ENCODE results near the gene OR51E1.

The OR51E1 gene, protein sequence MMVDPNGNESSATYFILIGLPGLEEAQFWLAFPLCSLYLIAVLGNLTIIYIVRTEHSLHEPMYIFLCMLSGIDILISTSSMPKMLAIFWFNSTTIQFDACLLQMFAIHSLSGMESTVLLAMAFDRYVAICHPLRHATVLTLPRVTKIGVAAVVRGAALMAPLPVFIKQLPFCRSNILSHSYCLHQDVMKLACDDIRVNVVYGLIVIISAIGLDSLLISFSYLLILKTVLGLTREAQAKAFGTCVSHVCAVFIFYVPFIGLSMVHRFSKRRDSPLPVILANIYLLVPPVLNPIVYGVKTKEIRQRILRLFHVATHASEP

DNA sequence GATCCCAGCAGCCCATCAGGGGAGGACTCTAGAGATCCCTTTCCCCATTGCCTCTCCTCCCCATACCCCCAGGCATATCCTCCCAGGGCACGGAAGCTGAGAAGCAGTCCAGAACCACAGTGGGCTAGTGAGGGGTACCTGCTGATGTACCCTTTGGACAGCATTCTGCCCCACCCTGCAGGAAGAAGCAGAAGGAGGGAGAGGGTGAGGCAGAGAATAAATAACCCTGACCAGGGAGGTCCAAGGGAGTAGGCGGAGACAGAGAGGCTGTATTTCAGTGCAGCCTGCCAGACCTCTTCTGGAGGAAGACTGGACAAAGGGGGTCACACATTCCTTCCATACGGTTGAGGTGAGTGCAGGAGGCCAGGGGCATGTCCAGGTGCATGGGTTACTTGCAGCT lies at the start of gene OR51E1:
TSS of gene OR51E1 (plus strand) at position 301 of the 400 bp plus-strand sequence. CDS start 8,545 bp downstream, outside the sequence.
- no peak for DNase-seq (ENCODE audit: low read depth)

DNA sequence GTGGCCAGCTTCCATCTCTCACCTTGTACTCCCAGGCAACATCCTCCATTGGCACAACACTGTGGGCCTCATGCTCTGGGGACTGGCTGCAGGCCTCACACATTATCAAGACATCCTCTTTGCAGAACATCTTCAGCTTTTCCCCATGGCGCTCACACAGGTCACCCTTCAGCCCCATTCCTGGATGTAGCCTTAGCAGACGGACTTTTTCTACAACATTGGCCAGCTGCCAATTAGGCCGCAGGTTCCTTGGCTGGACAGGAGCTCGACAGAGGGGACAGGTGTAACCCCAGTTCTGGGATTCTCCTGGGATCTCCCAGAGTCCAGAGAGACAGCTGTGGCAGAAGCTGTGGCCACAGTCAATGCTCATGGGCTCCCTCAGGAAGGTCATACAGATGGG lies 38.7 kb upstream of the OR51E1 start:
- no peak for DNase-seq (ENCODE audit: low read depth)

DNA sequence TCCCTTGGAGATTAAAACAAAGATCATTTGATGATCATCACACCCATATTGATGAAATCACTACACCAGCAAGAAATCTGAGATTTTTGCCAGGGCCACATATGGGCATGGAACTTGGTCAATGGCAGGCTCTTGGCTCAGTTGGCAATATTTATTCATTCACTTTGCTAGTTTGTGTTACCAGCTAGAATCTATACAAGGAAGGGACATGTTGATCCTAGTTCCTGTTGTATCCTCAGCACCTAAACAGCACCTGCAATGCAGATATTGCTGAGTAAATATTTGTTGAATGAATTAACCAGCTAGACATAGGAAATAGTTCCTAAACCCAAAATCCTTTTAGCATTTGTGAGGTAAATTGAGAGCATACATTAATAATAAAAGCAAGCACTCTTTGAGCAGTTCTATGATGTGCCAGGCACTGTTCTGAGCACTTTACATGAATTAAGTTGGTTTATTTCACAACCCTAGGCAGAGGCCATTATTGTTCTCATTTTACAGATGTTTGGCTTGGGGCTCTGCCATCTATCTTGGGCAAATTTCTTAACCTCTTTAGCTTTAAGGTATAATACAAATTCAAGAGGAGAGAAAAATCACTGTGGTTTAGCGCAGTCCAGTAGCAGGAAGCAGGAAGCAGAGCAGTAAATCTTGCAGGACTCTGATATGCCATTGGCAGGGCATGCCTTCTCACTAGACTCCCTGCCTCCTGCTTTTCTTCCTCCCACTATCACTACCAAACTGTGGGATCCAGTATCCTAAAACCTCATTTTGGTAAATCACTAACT lies 37.4 kb upstream of the OR51E1 start:
- no peak for DNase-seq (ENCODE audit: low read depth)

DNA sequence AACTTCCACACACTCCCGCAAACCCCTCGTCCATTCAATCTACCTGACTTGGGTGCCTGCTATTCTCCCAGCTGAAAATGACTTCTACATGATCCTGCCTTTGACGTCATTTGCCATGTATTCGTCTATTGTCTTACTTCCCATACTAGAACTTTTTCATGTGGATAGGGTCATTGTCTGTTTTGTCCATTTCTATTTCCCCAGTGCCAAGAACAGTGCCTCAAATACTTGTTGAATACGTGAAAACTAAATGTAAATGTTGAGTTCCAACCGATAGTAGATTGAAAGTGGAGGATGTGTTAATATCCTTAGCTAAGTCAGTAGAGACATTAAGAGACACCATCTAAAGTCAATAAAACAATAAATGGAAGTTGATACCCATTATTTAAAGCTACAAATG lies 36.7 kb upstream of the OR51E1 start:
- no peak for DNase-seq (ENCODE audit: low read depth)

DNA sequence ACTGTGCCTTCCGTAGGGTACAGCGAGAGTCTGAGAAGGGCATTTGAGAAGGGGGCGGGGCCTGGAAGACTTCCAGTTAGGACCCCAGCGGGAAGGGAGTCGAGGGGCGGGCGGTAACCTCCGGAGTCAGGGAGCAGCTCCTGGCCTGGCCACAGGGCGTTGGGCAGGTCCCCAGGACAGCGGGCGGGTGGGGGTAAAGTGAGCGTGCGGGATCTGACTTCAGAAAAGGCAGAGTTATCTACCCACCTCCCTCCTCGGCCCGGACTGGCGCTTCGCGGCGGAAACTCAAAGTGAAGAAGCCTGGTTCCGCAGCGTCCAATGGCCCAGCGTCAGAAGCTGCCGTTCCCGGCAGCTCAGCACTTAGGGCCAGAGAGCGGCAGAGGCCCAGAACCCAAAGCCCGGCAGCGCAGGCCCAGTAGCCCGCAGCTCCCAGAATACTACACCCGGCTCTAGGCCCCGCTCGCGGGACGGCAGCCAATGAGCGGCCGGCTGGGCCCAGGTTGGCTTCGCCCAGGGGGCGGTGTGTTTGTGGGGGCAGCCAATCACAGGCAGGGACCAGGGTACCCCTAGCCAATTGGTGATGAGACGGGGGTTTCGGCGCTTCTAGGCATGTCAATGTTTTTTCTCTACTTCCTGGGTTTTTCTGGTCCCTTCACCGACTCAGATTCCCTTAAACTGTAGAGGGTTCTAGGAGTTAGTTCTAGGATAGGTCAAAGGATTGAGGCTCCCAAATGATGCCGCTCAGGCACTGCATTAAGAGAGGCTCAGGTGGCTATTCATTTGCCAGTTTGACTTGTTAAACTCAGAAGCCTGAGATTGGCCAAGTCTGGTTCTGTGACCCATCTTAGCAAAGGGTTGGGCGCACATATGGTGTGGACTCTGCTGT lies 35.8 kb upstream of the OR51E1 start, which contains the start of gene TRIM68:
TSS of gene TRIM68 (minus strand) at position 451 of the 886 bp plus-strand sequence. CDS start 2,727 bp downstream, outside the sequence.
- DNase-seq (ENCODE audit: low read depth): peak; percentile 92

DNA sequence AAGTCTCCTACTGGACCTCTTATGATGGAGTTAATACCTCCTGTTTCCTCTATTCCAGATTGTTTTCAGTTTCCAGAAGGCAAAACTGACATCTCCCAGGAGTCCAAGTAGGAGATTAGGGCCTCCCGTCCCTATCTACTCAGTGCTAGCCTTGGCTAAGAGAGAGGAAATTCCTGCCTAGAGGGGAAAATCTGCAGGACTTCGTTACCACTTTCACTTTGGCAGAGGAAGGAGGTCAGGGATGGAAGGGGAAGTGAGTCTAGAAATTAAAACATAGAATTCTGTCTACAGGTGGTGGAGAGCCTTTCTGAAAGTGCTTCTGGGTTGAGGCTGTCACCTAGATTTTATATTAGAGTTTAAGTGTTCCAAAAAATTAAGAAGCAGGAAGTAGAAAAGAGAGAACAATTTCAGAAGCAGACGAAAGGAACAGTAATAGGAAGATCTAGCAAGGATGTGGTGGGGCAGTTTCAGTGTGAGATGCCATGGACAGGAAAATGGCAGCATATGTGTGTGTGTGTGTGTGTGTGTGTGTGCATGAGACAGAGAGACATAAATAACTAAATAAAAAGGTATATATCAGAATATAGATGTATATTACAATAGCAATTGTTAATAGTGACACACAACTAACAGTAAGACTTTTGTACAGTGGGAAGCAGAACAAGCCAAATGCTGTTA lies 33.4 kb upstream of the OR51E1 start:
- DNase-seq (ENCODE audit: low read depth): no peak

DNA sequence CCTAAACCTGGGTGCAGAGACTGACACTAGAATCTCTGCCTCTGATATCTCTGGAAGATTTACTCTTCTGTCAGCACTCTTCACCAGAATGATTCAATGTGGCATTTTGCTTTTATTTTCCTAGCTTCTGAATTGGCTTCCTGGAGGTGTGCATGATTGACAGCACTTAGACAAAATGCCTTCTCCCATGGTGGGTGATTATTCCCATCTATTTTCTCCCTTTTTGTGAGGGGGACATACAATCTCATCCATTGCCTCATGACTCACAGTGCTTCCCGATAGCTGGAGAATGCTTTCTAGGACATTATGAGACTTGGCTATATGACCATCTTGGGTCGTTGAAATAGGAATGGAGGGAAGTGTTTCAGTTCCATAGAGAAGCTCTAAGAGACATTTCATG lies 31.8 kb upstream of the OR51E1 start:
- DNase-seq (ENCODE audit: low read depth): no peak

DNA sequence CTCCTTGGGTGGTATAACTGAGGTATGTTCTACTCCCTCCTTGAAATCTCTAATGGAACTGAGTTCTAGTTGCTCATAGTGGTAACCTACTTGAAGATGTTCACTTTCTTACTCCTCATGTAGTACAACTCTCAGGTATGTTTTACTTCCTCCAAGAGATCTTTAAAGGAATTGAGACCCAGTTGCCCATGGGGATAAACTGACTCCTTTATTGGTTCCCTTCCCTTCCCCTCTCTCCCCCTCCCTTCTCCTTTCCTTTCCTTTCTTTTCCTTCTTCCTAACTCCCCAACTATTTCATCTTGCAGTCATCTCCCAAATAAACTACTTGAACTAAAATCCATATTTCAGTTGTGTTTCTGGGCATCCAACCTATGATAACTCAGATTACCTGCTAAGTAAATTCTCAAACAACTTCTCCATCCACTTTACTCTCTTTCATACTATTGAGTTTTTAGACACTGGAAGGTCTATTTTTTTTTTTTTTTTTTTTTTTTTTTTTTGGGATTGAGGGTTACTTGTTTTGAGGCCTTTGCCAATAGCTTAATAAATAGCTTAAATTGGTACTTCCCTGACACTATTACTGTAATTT lies 27.8 kb upstream of the OR51E1 start:
- no peak for DNase-seq (ENCODE audit: low read depth)

DNA sequence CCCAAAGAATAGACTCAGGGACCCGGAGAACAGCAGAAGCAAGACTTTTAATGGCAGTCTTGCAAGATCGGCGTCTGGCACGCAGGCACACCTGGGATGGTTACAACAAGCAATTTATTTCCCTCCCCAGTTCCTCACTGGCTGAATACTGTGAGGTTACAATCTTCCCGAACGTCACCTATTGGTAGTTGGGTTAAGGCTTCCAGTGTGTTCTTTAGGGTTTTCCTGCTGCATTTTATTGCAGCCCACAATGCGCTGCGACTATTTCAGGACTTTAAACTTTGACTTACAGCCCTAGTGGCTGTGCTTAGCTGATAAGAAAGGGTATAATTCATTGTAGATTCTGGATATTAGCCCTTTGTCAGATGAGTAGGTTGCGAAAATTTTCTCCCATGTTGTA lies 24.3 kb upstream of the OR51E1 start:
- DNase-seq (ENCODE audit: low read depth): no peak

DNA sequence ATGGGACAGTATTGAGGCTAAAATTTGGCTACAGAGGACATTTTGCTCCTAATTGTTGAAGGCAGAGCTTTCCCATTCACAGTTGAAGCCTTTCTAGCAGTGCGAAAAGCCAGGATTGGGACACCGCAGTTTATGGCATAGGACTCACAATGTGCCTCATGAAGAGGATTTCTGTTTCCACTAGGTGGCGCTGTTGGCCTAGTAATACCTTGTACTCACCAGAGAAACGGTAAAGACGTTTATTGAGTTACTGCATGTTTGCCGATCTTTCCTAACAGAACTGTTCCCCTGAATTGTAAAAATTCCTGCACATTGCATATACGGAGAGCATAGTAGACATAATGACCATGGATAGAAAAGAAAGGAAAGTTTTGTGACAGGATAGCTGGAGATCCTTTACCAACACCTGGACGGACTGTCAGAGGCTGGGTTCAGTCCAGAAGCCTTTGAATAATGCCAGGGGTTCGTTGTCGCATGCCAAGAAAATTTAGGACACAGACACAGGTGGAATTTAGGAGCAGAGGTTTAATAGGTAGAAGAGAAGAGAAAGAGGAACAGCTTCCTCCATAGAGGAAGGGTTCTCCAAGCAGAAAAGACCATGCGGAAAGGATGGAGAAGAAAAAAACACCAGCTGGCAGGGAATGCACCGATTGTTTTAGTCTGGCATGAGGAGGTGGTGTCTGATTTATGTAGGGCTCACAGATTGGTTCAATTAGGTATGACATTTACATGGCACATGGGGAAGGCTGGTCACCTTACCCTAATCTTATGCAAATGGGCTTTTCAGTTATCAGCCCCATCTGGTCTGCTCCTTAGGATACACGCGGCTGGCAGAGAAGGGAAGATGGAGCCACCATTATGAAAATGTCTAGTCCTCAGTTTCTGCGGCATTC lies 17.3 kb upstream of the OR51E1 start:
- DNase-seq (ENCODE audit: low read depth): no peak

DNA sequence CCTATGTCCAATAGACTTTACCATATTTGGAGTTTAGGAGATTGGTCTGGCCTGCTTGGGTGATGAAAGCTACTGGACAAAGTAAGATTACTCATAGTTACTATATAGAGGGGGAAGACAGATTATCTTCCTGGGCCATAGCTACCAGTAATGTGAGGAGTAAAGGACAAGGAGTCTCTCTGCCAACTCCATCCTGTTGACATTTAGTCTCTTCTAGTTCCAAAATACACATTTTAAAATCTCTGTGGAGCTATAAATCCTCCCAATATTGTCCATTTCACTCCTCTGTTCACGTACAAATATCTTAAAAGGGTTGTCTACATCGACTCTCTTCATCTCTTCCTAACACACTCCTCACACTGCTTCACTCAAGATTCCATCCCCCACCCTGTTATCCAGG lies 7.6 kb upstream of the OR51E1 start:
- no peak for DNase-seq (ENCODE audit: low read depth)

DNA sequence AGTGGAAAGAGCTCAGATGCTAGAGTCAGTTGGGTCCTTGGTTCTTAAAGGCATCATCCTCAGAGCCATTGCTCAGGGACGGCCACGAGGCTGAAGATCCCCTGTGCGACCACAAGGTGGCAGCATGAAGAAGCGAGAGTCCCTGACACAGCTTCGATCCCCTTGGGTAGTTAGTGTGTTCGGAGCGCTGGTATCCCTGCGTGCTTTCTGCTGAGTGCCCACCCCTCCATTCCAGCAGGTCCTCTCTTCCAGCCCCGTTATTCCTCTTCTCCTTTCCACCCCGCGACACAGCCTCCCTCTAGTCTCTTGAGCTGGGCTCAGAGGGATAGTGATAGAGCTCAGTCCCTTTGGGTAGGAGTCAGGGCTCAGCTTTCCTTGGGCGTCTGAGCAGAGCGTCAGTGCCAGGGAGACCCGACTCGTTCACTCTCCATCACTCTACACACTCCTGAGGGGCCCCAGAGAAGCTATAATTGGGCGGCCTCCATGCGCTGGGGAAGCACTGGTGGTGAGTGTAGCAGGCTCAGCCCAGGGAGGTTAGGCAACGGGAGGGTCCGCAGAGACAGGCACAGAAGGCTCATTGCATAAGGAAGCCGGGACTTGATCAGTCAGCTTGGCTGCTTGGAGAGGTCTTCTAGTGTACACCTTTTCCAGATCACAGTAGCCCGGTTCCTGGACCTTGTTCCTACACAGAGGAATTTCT lies 6.7 kb upstream of the OR51E1 start, which contains the start of gene OR51D1:
TSS of gene OR51D1 (plus strand) at position 516 of the 700 bp plus-strand sequence. CDS start 2,314 bp downstream, outside the sequence.
- peak; percentile 49 for DNase-seq (ENCODE audit: low read depth)

DNA sequence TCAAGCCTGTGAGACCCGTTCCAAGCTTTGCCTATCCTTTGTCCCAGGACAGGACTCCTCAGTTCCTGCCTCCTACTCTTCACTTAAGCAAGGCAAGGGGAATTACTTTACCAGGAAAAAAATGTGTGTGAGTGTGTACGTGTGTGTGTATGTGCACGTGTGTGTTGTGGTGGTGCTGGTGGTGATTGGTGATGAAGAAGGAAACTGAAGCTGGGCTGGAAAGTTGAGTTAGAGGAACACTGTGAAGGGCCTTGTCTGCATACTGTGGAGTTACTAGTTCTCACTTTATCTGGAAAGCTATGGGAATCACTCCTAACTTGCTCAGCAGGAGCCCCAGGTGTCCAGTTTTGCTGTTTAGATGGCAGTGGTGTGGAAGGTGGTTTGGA lies 6.1 kb upstream of the OR51E1 start:
- no peak for DNase-seq (ENCODE audit: low read depth)

DNA sequence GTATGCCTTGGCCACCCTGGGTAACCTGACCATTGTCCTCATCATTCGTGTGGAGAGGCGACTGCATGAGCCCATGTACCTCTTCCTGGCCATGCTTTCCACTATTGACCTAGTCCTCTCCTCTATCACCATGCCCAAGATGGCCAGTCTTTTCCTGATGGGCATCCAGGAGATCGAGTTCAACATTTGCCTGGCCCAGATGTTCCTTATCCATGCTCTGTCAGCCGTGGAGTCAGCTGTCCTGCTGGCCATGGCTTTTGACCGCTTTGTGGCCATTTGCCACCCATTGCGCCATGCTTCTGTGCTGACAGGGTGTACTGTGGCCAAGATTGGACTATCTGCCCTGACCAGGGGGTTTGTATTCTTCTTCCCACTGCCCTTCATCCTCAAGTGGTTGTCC lies 3.9 kb upstream of the OR51E1 start:
- DNase-seq (ENCODE audit: low read depth): no peak

DNA sequence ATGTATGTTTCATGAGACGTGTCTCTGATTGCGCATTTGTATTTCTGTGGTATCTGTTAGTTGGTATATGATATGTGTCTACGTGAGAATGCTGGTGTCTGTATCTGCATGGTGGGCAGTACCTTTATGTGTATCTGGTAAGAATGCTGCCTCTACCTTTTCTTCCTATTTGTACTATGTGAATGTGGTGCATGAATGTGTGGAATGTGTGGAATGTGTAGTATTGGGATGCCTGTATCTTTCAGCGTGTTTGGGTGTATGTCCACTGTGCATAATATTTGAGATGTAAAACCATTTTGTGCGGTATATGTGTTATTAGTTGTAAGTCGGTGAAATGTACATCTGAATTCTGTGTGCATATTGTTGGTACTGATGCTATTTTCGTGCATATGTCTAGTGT lies 2.3 kb upstream of the OR51E1 start:
- no peak for DNase-seq (ENCODE audit: low read depth)

DNA sequence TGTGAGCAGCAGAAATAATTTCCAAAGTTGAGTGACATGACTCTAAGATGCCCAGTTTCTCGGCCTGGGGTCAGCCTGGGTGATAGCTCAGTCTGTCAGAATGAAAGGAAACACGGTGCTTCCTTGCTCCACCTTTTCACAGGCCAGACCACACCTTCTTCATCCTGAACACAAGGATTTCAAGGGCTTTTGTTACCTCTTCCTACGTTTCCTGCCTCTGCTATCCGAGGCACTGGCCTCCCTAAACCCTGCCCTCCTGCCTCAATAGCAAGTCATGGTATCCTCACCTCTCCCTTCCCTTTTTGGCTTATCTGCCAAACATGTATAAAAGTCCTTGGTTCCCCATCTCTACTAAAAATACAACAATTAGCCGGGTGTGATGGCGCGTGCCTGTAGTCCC lies 1.7 kb upstream of the OR51E1 start:
- DNase-seq (ENCODE audit: low read depth): no peak

DNA sequence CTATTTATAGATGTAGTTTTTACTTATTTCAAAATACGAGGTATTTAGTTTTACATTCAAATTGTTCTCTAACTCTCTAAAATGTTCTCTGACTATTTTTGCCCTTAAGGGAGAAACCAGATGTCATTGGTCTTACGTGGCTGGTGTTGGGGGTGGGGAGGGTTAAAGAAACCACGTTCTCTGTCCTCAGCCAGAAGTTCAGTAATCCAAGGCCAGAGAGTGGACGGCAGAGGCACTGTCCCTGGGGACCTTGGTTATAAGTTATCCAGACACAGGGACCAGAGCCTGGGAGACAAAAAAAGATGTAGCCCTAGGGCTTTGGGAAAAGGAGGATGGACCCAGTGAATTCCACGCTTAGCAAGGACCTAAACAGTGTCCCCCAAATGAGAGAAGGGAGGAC lies 706 bp upstream of the OR51E1 start:
- DNase-seq (ENCODE audit: low read depth): no peak

DNA sequence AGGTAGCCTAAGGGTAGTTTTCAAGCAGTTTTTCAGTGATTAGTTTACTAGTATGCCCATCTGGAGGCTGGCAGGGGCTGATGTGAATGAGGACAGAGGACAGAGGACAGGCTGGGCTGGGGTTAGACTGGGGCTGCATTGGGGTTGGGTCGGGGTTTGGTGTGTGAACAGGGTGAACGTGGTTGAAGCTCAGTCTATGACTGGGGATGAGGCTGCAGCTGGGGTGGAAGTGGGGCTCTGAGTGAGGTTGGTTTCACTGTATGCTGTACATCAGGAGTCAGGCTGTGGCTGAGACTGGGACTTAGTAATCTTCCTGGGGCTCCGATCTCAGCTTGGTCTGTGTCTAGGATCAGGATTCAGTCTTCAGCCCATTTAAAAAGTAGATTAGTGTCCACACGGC lies 451 bp downstream of the OR51E1 start:
- DNase-seq (ENCODE audit: low read depth): no peak

DNA sequence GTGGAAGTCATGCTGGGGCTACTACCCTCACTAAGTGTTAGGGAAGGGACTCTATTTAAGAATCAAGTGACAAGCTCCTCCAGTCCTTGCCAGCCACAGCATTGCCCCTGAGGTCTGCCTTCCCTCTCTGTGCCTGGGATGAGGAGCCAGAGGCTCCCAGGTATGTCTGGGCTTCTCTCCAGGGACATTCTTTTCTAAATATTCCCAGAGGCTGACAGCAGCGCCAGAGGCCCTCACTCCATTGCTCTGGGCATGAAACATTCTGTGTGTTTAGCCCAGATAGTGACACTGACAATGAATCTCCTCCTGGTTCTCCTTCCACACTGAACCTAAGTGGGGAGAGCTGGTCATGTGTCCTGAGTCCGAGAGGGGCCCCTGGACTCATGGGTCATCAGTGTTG lies 2.2 kb downstream of the OR51E1 start:
- DNase-seq (ENCODE audit: low read depth): no peak

DNA sequence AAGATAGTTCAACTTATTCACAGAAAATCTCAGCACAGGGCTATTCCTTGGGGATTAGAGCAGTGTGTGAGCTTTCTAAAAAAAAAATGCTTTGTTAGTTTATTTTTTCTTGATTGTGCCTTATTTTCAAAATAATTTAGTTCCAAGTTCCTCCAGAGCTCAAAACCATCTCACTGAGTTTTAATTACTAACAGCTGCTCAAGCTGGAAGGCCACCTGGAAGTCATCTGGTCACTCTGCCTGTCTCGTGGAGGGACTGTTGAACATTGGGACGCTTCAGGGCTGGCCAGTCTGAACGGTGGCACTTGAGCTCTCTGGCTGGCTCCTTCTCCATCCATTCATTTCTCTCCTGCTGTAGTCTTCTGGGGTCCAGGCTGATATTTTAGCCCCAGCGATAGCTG lies 4.0 kb downstream of the OR51E1 start:
- DNase-seq (ENCODE audit: low read depth): no peak
